ENCODE measurements around the gene KIR3DL3. TPM values are rescaled to one million over a fixed set of nuclear protein-coding genes. Genes with fewer than 3 reads are reported as not detected.
"Not testable (repeated sequence)": the region's sequence is repeated elsewhere in the genome, so short reads cannot be mapped to it uniquely, and the experiment has no call there.

KIR3DL3 gene
- total and polyA plus RNA-seq, 4 donors = not detected

DNA sequence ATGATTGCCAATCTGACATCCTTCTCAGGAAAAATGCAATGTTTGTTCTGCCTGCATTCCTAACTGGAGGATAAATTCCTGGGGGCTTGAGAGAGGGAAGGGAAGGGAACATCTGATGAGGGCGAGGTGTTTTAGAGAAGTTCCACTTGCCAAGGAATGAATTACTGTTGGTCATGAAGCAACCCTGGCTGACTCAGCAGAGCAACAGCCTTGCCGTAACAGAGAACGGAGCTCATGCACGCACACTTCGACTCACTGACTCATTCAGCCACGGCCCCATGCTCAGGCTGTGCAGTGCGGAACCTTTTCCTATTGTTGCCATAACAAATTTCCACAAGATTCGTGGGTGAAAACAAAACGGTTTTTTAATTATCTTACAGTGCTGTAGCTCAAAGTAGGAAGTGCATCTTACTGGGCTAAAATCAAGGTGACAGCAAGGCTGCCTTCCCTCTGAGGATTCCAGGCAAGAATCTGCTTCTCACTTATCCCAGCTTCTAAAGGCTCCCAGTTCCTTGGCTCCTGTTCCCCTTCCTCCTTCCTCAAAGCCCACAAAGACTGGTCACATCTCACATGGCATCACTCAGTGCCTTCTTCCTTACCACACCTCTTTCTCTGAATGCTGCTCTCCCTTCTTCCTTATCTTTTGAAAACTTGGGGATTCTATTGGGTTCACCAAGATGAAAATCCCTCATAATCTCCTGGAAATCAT lies 23.5 kb downstream of the KIR3DL3 start:
- not testable (repeated sequence) for DNase-seq; H3K4me1 ChIP-seq (ENCODE audit: control insufficient read depth in 5 of 5, insufficient read depth in 5 of 5, low read length in 5 of 5); H3K4me3 ChIP-seq; ATAC-seq (ENCODE audit: insufficient read depth, low FRiP score); H3K27ac ChIP-seq (ENCODE audit: low read depth in 1 of 2, low read length in 1 of 2); H3K9me3 ChIP-seq (ENCODE audit: control insufficient read depth in 4 of 4, insufficient read depth in 3 of 4, low read length in 3 of 4); H3K9ac ChIP-seq (ENCODE audit: insufficient read depth in 1 of 2, low read length in 2 of 2); H3K36me3 ChIP-seq (ENCODE audit: control insufficient read depth in 4 of 4, insufficient read depth in 4 of 4, low read length in 4 of 4); H3K27me3 ChIP-seq (ENCODE audit: control insufficient read depth in 3 of 3, insufficient read depth in 3 of 3, low read length in 2 of 3)
- 33 to 58% methylated on average over 9 of the region's 9 CpGs for WGBS, 2 donors

DNA sequence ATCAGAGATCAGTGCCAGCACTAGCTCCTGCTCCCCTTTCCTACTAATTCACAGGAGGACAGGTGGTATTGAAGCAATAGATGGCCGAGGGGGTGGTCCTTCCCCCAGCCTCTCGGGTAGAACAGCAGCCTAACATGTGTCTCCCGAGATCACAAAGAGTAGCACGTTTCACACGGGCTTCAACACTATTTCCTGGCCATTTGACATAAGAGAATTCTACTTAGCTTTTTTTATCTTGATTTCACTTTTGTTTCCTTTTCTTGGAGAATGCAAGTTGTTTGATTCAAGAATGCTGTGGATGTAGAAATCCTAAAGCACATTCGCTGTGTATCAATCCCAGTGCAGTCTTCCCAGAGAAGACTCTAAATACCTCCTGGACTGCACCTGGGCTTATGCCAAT lies 26.0 kb downstream of the KIR3DL3 start:
- DNase-seq; H3K27ac ChIP-seq (ENCODE audit: low read depth in 1 of 2, low read length in 1 of 2): not testable (repeated sequence)
- WGBS, 2 donors = 40 to 64% methylated on average over 6 of the region's 6 CpGs

DNA sequence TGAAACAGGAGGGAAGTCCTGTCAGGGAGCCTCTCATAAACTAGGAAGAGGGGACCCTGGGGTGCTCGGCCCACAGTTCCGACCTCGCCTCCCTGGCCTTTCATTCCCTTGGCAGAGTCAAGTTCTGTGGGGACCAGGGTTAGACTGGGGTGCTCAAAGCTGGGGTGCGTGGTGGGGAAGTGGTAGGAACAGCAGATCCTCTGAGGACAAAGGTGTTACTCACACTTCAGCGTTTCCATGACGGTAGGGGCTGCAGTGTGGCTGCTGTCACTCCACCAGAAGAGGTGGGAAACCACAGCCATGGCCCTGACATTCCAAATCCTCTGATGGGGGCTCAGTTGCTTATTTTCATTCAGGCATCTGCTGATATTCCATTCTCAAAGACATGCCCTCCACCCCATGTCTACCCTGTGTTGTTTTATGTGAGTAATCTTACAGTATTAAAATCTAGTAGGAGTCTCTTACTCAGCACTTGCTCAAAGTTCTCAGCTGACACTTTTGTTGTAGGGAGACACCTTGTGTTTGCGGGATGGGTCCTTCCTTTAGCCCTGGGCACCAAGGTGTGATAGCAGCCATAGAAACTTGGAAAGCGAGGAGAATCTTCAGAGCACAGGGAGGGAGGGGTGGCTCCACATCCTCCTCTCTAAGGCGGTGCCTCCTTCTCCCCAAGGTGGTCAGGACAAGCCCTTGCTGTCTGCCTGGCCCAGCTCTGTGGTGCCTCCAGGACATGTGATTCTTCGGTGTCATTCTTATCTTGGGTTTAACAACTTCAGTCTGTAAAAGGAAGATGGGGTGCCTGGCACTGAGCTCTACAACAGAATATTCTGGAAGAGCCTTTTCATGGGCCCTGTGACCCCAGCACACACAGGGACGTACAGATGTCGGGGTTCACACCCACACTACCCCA lies 32.2 kb downstream of the KIR3DL3 start:
- H3K36me3 ChIP-seq (ENCODE audit: control insufficient read depth in 4 of 4, insufficient read depth in 4 of 4, low read length in 4 of 4); DNase-seq; H3K4me1 ChIP-seq (ENCODE audit: control insufficient read depth in 5 of 5, insufficient read depth in 5 of 5, low read length in 5 of 5); H3K4me3 ChIP-seq; H3K27me3 ChIP-seq (ENCODE audit: control insufficient read depth in 3 of 3, insufficient read depth in 3 of 3, low read length in 2 of 3); ATAC-seq (ENCODE audit: insufficient read depth, low FRiP score); H3K9me3 ChIP-seq (ENCODE audit: control insufficient read depth in 4 of 4, insufficient read depth in 3 of 4, low read length in 3 of 4); H3K9ac ChIP-seq (ENCODE audit: insufficient read depth in 1 of 2, low read length in 2 of 2); H3K27ac ChIP-seq (ENCODE audit: low read depth in 1 of 2, low read length in 1 of 2): not testable (repeated sequence)
- WGBS, 2 donors = 83 to 84% methylated on average over 11 of the region's 12 CpGs

More for the DNA sequence above, 26.0 kb downstream of the KIR3DL3 start:
- not testable (repeated sequence) for H3K4me3 ChIP-seq; H3K4me1 ChIP-seq (ENCODE audit: control insufficient read depth in 5 of 5, insufficient read depth in 5 of 5, low read length in 5 of 5); ATAC-seq (ENCODE audit: insufficient read depth, low FRiP score); H3K9ac ChIP-seq (ENCODE audit: insufficient read depth in 1 of 2, low read length in 2 of 2); H3K27me3 ChIP-seq (ENCODE audit: control insufficient read depth in 3 of 3, insufficient read depth in 3 of 3, low read length in 2 of 3); H3K36me3 ChIP-seq (ENCODE audit: control insufficient read depth in 4 of 4, insufficient read depth in 4 of 4, low read length in 4 of 4); H3K9me3 ChIP-seq (ENCODE audit: control insufficient read depth in 4 of 4, insufficient read depth in 3 of 4, low read length in 3 of 4)

DNA sequence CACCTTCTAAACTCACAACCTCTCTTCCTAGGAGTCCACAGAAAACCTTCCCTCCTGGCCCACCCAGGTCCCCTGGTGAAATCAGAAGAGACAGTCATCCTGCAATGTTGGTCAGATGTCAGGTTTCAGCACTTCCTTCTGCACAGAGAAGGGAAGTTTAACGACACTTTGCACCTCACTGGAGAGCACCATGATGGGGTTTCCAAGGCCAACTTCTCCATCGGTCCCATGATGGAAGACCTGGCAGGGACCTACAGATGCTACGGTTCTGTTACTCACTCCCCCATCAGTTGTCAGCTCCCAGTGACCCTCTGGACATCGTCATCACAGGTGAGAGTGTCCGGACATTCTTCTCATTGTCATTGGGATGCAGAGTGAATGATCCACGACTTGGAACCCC lies 34.3 kb downstream of the KIR3DL3 start:
- H3K27me3 ChIP-seq (ENCODE audit: control insufficient read depth in 3 of 3, insufficient read depth in 3 of 3, low read length in 2 of 3); H3K9me3 ChIP-seq (ENCODE audit: control insufficient read depth in 4 of 4, insufficient read depth in 3 of 4, low read length in 3 of 4); ATAC-seq (ENCODE audit: insufficient read depth, low FRiP score); H3K36me3 ChIP-seq (ENCODE audit: control insufficient read depth in 4 of 4, insufficient read depth in 4 of 4, low read length in 4 of 4); DNase-seq; H3K4me3 ChIP-seq; H3K27ac ChIP-seq (ENCODE audit: low read depth in 1 of 2, low read length in 1 of 2); H3K4me1 ChIP-seq (ENCODE audit: control insufficient read depth in 5 of 5, insufficient read depth in 5 of 5, low read length in 5 of 5); H3K9ac ChIP-seq (ENCODE audit: insufficient read depth in 1 of 2, low read length in 2 of 2): not testable (repeated sequence)
- WGBS, 2 donors = 47 to 58% methylated on average over 6 of the region's 6 CpGs

DNA sequence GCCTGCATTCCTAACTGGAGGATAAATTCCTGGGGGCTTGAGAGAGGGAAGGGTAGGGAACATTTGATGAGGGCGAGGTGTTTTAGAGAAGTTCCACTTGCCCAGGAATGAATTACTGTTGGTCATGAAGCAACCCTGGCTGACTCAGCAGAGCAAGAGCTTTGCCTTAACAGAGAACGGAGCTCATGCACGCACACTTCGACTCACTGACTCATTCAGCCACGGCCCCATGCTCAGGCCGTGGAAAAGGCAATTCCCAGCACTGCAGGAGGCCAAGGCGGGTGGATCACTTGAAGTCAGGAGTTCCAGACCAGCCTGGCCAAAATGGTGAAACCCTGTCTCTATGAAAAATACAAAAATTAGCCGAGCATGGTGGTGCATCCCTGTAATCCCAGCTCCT lies 40.0 kb downstream of the KIR3DL3 start:
- H3K9me3 ChIP-seq (ENCODE audit: control insufficient read depth in 4 of 4, insufficient read depth in 3 of 4, low read length in 3 of 4); DNase-seq; H3K27me3 ChIP-seq (ENCODE audit: control insufficient read depth in 3 of 3, insufficient read depth in 3 of 3, low read length in 2 of 3); H3K4me3 ChIP-seq; ATAC-seq (ENCODE audit: insufficient read depth, low FRiP score); H3K36me3 ChIP-seq (ENCODE audit: control insufficient read depth in 4 of 4, insufficient read depth in 4 of 4, low read length in 4 of 4); H3K9ac ChIP-seq (ENCODE audit: insufficient read depth in 1 of 2, low read length in 2 of 2); H3K4me1 ChIP-seq (ENCODE audit: control insufficient read depth in 5 of 5, insufficient read depth in 5 of 5, low read length in 5 of 5); H3K27ac ChIP-seq (ENCODE audit: low read depth in 1 of 2, low read length in 1 of 2): not testable (repeated sequence)
- WGBS, 2 donors = 32 to 54% methylated on average over 8 of the region's 8 CpGs

DNA sequence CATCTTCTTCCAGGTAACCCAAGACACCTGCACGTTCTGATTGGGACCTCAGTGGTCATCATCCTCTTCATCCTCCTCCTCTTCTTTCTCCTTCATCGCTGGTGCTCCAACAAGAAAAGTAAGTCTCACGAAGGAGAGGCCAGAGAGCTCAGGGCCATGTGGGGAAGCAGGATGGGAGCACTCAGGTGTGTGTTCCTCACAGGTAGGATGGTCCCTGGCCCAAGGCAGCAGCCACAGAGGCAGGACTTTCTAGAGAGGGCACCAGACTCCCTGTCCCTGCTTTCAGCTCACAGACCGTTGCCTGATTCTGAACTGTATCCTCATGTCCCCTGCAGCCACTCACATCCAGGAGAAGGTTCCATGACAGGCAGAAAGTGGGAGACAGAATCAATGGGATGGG lies 42.2 kb downstream of the KIR3DL3 start:
- H3K9me3 ChIP-seq (ENCODE audit: control insufficient read depth in 4 of 4, insufficient read depth in 3 of 4, low read length in 3 of 4); H3K27ac ChIP-seq (ENCODE audit: low read depth in 1 of 2, low read length in 1 of 2); ATAC-seq (ENCODE audit: insufficient read depth, low FRiP score); H3K27me3 ChIP-seq (ENCODE audit: control insufficient read depth in 3 of 3, insufficient read depth in 3 of 3, low read length in 2 of 3); H3K4me1 ChIP-seq (ENCODE audit: control insufficient read depth in 5 of 5, insufficient read depth in 5 of 5, low read length in 5 of 5); H3K9ac ChIP-seq (ENCODE audit: insufficient read depth in 1 of 2, low read length in 2 of 2); H3K4me3 ChIP-seq; DNase-seq; H3K36me3 ChIP-seq (ENCODE audit: control insufficient read depth in 4 of 4, insufficient read depth in 4 of 4, low read length in 4 of 4): not testable (repeated sequence)
- WGBS, 2 donors = 78 to 91% methylated on average over 4 of the region's 4 CpGs

DNA sequence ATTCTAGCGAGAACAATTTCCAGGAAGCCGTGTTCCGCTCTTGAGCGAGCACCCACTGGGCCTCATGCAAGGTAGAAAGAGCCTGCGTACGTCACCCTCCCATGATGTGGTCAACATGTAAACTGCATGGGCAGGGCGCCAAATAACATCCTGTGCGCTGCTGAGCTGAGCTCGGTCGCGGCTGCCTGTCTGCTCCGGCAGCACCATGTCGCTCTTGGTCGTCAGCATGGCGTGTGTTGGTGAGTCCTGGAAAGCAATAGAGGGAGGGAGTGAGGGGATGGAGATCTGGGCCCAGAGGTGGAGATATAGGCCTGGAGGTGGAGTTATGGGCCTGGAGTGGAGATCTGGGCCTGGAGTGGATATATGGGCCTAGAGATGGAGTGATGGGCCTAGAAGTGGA lies 45.4 kb downstream of the KIR3DL3 start, which contains the start of gene KIR2DL1:
Gene KIR2DL1 (plus strand): TSS at position 148 of the 400 bp plus-strand sequence. CDS start 58 bp downstream, at position 206.
- H3K9me3 ChIP-seq (ENCODE audit: control insufficient read depth in 4 of 4, insufficient read depth in 3 of 4, low read length in 3 of 4); H3K4me3 ChIP-seq; H3K27me3 ChIP-seq (ENCODE audit: control insufficient read depth in 3 of 3, insufficient read depth in 3 of 3, low read length in 2 of 3); H3K9ac ChIP-seq (ENCODE audit: insufficient read depth in 1 of 2, low read length in 2 of 2); H3K36me3 ChIP-seq (ENCODE audit: control insufficient read depth in 4 of 4, insufficient read depth in 4 of 4, low read length in 4 of 4); H3K4me1 ChIP-seq (ENCODE audit: control insufficient read depth in 5 of 5, insufficient read depth in 5 of 5, low read length in 5 of 5); H3K27ac ChIP-seq (ENCODE audit: low read depth in 1 of 2, low read length in 1 of 2); ATAC-seq (ENCODE audit: insufficient read depth, low FRiP score); DNase-seq: not testable (repeated sequence)
- 92 to 94% methylated on average over 14 to 15 of the region's 15 CpGs for WGBS, 2 donors

DNA sequence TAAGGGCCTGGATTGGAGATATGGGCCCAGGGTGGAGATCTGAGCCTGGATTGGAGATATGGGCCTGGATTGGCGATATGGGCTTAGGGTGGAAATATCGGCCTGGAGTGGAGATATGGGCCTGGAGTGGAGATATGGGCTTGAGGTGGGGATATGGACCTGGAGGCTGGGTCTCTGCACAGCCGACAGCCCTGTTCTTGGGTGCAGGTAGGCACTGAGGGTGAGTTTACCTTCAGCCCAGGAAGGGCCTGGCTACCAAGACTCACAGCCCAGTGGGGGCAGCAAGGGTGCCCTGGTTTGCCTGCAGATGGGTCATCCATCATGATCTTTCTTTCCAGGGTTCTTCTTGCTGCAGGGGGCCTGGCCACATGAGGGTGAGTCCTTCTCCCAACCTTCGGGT lies 46.3 kb downstream of the KIR3DL3 start:
- not testable (repeated sequence) for H3K36me3 ChIP-seq (ENCODE audit: control insufficient read depth in 4 of 4, insufficient read depth in 4 of 4, low read length in 4 of 4); H3K4me1 ChIP-seq (ENCODE audit: control insufficient read depth in 5 of 5, insufficient read depth in 5 of 5, low read length in 5 of 5); H3K9me3 ChIP-seq (ENCODE audit: control insufficient read depth in 4 of 4, insufficient read depth in 3 of 4, low read length in 3 of 4); H3K9ac ChIP-seq (ENCODE audit: insufficient read depth in 1 of 2, low read length in 2 of 2); ATAC-seq (ENCODE audit: insufficient read depth, low FRiP score); H3K27me3 ChIP-seq (ENCODE audit: control insufficient read depth in 3 of 3, insufficient read depth in 3 of 3, low read length in 2 of 3); DNase-seq; H3K27ac ChIP-seq (ENCODE audit: low read depth in 1 of 2, low read length in 1 of 2); H3K4me3 ChIP-seq
- WGBS, 2 donors = 86 to 89% methylated on average over 3 to 4 of the region's 4 CpGs

Data from lung (tissue), 10 donors.